ENCODE results near the gene CCNB3.
A peak's percentile ranks its signal among the peaks of the same experiment; 100 is the strongest.

The CCNB3 gene

GRCh38 chrX:50204364-50204899, at the start of gene CCNB3:
CCNB3 (plus strand) TSS chrX:50204765; CDS start chrX:50285164, 80,399 bp downstream.
- no peaks in the 10 kb centered on the region for H3K27me3 ChIP-seq (ENCODE audit: control insufficient read depth, insufficient read depth, low read length)
- no peaks in the 10 kb centered on the region for H3K36me3 ChIP-seq (ENCODE audit: control insufficient read depth, insufficient read depth, low read length)
- no peak within 1 kb of the TSS for H3K4me3 ChIP-seq (ENCODE audit: low read depth, low read length)
- H3K4me1 ChIP-seq (ENCODE audit: control insufficient read depth, insufficient read depth, low read length), result no peaks in the 10 kb centered on the region
- no peaks in the 10 kb centered on the region for H3K9me3 ChIP-seq (ENCODE audit: control insufficient read depth, insufficient read depth, low read length)
- H3K9ac ChIP-seq (ENCODE audit: low read depth, low read length), result peak within 1 kb of the TSS; percentile 2

GRCh38 chrX:50157545-50158135, 46.9 kb upstream of the CCNB3 start:
- Histone ChIP-seq H3K27me3 (ENCODE audit: control insufficient read depth, insufficient read depth, low read length) (no peaks in the 10 kb centered on the region), H3K9me3 (ENCODE audit: control insufficient read depth, insufficient read depth, low read length) (no peaks in the 10 kb centered on the region), H3K4me3 (ENCODE audit: low read depth, low read length) (no peak overlapping the region), H3K9ac (ENCODE audit: low read depth, low read length) (no peak overlapping the region), H3K36me3 (ENCODE audit: control insufficient read depth, insufficient read depth, low read length) (no peaks in the 10 kb centered on the region), H3K4me1 (ENCODE audit: control insufficient read depth, insufficient read depth, low read length) (no peaks in the 10 kb centered on the region)

- Histone ChIP-seq H3K9ac (ENCODE audit: low read depth, low read length) (no peak overlapping the region), H3K27me3 (ENCODE audit: control insufficient read depth, insufficient read depth, low read length) (no peaks in the 10 kb centered on the region), H3K36me3 (ENCODE audit: control insufficient read depth, insufficient read depth, low read length) (no peaks in the 10 kb centered on the region), H3K4me1 (ENCODE audit: control insufficient read depth, insufficient read depth, low read length) (no peaks in the 10 kb centered on the region), H3K4me3 (ENCODE audit: low read depth, low read length) (no peak overlapping the region), H3K9me3 (ENCODE audit: control insufficient read depth, insufficient read depth, low read length) (no peaks in the 10 kb centered on the region)
Observed at GRCh38 chrX:50158593-50158992, 46.0 kb upstream of the CCNB3 start.

GRCh38 chrX:50161127-50161526, 43.4 kb upstream of the CCNB3 start:
- no peaks in the 10 kb centered on the region for H3K4me1 ChIP-seq (ENCODE audit: control insufficient read depth, insufficient read depth, low read length)
- H3K4me3 ChIP-seq (ENCODE audit: low read depth, low read length), result no peak overlapping the region
- no peak overlapping the region for H3K9ac ChIP-seq (ENCODE audit: low read depth, low read length)
- no peaks in the 10 kb centered on the region for H3K36me3 ChIP-seq (ENCODE audit: control insufficient read depth, insufficient read depth, low read length)
- H3K27me3 ChIP-seq (ENCODE audit: control insufficient read depth, insufficient read depth, low read length), result no peaks in the 10 kb centered on the region
- H3K9me3 ChIP-seq (ENCODE audit: control insufficient read depth, insufficient read depth, low read length), result no peaks in the 10 kb centered on the region

- no peak overlapping the region for H3K4me3 ChIP-seq (ENCODE audit: low read depth, low read length)
- no peak overlapping the region for H3K9ac ChIP-seq (ENCODE audit: low read depth, low read length)
- no peaks in the 10 kb centered on the region for H3K27me3 ChIP-seq (ENCODE audit: control insufficient read depth, insufficient read depth, low read length)
- H3K36me3 ChIP-seq (ENCODE audit: control insufficient read depth, insufficient read depth, low read length), result no peaks in the 10 kb centered on the region
- no peaks in the 10 kb centered on the region for H3K4me1 ChIP-seq (ENCODE audit: control insufficient read depth, insufficient read depth, low read length)
- H3K9me3 ChIP-seq (ENCODE audit: control insufficient read depth, insufficient read depth, low read length), result no peaks in the 10 kb centered on the region
Observed at GRCh38 chrX:50165727-50166126, 38.8 kb upstream of the CCNB3 start.

- H3K36me3 ChIP-seq (ENCODE audit: control insufficient read depth, insufficient read depth, low read length), result no peaks in the 10 kb centered on the region
- no peaks in the 10 kb centered on the region for H3K9me3 ChIP-seq (ENCODE audit: control insufficient read depth, insufficient read depth, low read length)
- no peak overlapping the region for H3K9ac ChIP-seq (ENCODE audit: low read depth, low read length)
- no peaks in the 10 kb centered on the region for H3K4me1 ChIP-seq (ENCODE audit: control insufficient read depth, insufficient read depth, low read length)
- H3K4me3 ChIP-seq (ENCODE audit: low read depth, low read length), result no peak overlapping the region
- H3K27me3 ChIP-seq (ENCODE audit: control insufficient read depth, insufficient read depth, low read length), result no peaks in the 10 kb centered on the region
Observed at GRCh38 chrX:50167366-50167765, 37.2 kb upstream of the CCNB3 start.

- Histone ChIP-seq H3K4me1 (ENCODE audit: control insufficient read depth, insufficient read depth, low read length) (no peaks in the 10 kb centered on the region), H3K36me3 (ENCODE audit: control insufficient read depth, insufficient read depth, low read length) (no peaks in the 10 kb centered on the region), H3K9me3 (ENCODE audit: control insufficient read depth, insufficient read depth, low read length) (no peaks in the 10 kb centered on the region), H3K4me3 (ENCODE audit: low read depth, low read length) (no peak overlapping the region), H3K9ac (ENCODE audit: low read depth, low read length) (no peak overlapping the region), H3K27me3 (ENCODE audit: control insufficient read depth, insufficient read depth, low read length) (no peaks in the 10 kb centered on the region)
Observed at GRCh38 chrX:50168241-50168687, 36.3 kb upstream of the CCNB3 start.

GRCh38 chrX:50169717-50170116, 34.8 kb upstream of the CCNB3 start:
- H3K9me3 ChIP-seq (ENCODE audit: control insufficient read depth, insufficient read depth, low read length), result no peaks in the 10 kb centered on the region
- H3K27me3 ChIP-seq (ENCODE audit: control insufficient read depth, insufficient read depth, low read length), result no peaks in the 10 kb centered on the region
- no peak overlapping the region for H3K4me3 ChIP-seq (ENCODE audit: low read depth, low read length)
- H3K9ac ChIP-seq (ENCODE audit: low read depth, low read length), result no peak overlapping the region
- no peaks in the 10 kb centered on the region for H3K4me1 ChIP-seq (ENCODE audit: control insufficient read depth, insufficient read depth, low read length)
- no peaks in the 10 kb centered on the region for H3K36me3 ChIP-seq (ENCODE audit: control insufficient read depth, insufficient read depth, low read length)

GRCh38 chrX:50180073-50180940, 24.3 kb upstream of the CCNB3 start:
- no peak overlapping the region for H3K4me3 ChIP-seq (ENCODE audit: low read depth, low read length)
- H3K27me3 ChIP-seq (ENCODE audit: control insufficient read depth, insufficient read depth, low read length), result no peaks in the 10 kb centered on the region
- H3K9ac ChIP-seq (ENCODE audit: low read depth, low read length), result no peak overlapping the region
- no peaks in the 10 kb centered on the region for H3K9me3 ChIP-seq (ENCODE audit: control insufficient read depth, insufficient read depth, low read length)
- peaks cover 2% of the 10 kb centered on the region for H3K4me1 ChIP-seq (ENCODE audit: control insufficient read depth, insufficient read depth, low read length)
- H3K36me3 ChIP-seq (ENCODE audit: control insufficient read depth, insufficient read depth, low read length), result no peaks in the 10 kb centered on the region

GRCh38 chrX:50183891-50184290, 20.7 kb upstream of the CCNB3 start:
- H3K9ac ChIP-seq (ENCODE audit: low read depth, low read length), result no peak overlapping the region
- H3K9me3 ChIP-seq (ENCODE audit: control insufficient read depth, insufficient read depth, low read length), result no peaks in the 10 kb centered on the region
- H3K4me3 ChIP-seq (ENCODE audit: low read depth, low read length), result no peak overlapping the region
- peaks cover 2% of the 10 kb centered on the region for H3K4me1 ChIP-seq (ENCODE audit: control insufficient read depth, insufficient read depth, low read length)
- no peaks in the 10 kb centered on the region for H3K27me3 ChIP-seq (ENCODE audit: control insufficient read depth, insufficient read depth, low read length)
- no peaks in the 10 kb centered on the region for H3K36me3 ChIP-seq (ENCODE audit: control insufficient read depth, insufficient read depth, low read length)

- Histone ChIP-seq H3K4me3 (ENCODE audit: low read depth, low read length) (no peak overlapping the region), H3K27me3 (ENCODE audit: control insufficient read depth, insufficient read depth, low read length) (no peaks in the 10 kb centered on the region), H3K4me1 (ENCODE audit: control insufficient read depth, insufficient read depth, low read length) (no peaks in the 10 kb centered on the region), H3K9me3 (ENCODE audit: control insufficient read depth, insufficient read depth, low read length) (no peaks in the 10 kb centered on the region), H3K36me3 (ENCODE audit: control insufficient read depth, insufficient read depth, low read length) (no peaks in the 10 kb centered on the region), H3K9ac (ENCODE audit: low read depth, low read length) (no peak overlapping the region)
Observed at GRCh38 chrX:50188859-50189600, 15.5 kb upstream of the CCNB3 start.

Measured in iPS-15b (cell line).